ENCODE data around the gene ATXN7L3B. TPM values are rescaled to one million over a fixed set of nuclear protein-coding genes. Genes with fewer than 3 reads are reported as not detected.

The ATXN7L3B gene
- total RNA-seq, 1 donor: 24.6 TPM

DNA sequence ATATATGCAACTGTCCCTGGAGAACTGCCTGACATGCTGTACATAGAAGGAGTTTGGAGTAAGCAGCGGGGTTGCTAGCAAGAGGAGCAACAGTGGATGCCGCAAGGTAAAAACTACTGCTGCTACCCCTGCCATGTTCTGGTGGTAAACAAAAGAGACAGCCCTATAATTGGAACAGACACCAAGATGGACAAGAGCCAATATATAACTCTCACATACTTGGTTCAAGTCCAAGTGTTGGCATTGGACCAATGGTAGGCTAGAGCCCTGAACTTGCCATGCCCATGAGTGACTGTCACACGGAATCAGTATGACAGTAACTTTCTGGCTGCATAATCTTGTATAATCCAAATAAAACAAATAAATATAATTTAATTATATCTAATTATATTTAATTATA, 13.7 kb downstream of the ATXN7L3B start:
- TF ChIP-seq, protein P1, sequence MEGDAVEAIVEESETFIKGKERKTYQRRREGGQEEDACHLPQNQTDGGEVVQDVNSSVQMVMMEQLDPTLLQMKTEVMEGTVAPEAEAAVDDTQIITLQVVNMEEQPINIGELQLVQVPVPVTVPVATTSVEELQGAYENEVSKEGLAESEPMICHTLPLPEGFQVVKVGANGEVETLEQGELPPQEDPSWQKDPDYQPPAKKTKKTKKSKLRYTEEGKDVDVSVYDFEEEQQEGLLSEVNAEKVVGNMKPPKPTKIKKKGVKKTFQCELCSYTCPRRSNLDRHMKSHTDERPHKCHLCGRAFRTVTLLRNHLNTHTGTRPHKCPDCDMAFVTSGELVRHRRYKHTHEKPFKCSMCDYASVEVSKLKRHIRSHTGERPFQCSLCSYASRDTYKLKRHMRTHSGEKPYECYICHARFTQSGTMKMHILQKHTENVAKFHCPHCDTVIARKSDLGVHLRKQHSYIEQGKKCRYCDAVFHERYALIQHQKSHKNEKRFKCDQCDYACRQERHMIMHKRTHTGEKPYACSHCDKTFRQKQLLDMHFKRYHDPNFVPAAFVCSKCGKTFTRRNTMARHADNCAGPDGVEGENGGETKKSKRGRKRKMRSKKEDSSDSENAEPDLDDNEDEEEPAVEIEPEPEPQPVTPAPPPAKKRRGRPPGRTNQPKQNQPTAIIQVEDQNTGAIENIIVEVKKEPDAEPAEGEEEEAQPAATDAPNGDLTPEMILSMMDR (IDR thresholded peaks at IDR 0.05; ENCODE audit: extremely low read depth, low read depth, low read length): no peak

DNA sequence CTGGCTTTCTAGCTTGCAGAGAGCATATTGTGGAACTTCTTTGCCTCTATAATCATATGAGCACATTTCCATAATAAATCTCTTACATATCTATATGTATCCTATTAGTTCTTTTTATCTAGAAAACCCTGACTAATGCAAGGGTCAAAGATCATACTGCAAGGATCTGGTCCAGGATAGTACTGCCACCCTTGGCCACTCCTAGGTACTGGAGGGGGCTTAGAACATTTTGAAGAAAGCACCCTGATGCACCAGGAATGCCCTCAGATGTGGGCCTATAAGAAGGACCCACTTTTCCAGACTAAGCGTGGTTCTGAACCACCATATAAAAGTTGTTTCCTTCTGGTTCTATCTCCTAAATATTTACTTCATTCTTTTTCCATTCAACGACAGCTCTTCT, 14.6 kb downstream of the ATXN7L3B start:
- H3K36me3 ChIP-seq (ENCODE audit: insufficient read depth, low read length): no peaks in the 10 kb centered on the region
- no peaks in the 10 kb centered on the region for H3K4me1 ChIP-seq (ENCODE audit: insufficient read depth, low read length)
- no peak overlapping the region for H3K4me3 ChIP-seq (ENCODE audit: insufficient read depth, low read length)
- no peak overlapping the region for H3K27ac ChIP-seq (ENCODE audit: low read depth, low read length)
- no peak overlapping the region for H2AFZ ChIP-seq (ENCODE audit: low read length)
- no peaks in the 10 kb centered on the region for H3K27me3 ChIP-seq (ENCODE audit: insufficient read depth, low read length)
- TF ChIP-seq, protein P1 (IDR thresholded peaks at IDR 0.05; ENCODE audit: extremely low read depth, low read depth, low read length): no peak
- H3K79me2 ChIP-seq (ENCODE audit: insufficient read depth, low read length): no peaks in the 10 kb centered on the region
- no peaks in the 10 kb centered on the region for H4K20me1 ChIP-seq (ENCODE audit: insufficient read depth, low read length)
- H3K4me2 ChIP-seq (ENCODE audit: insufficient read depth, low read length): no peak overlapping the region
- DNase-seq (ENCODE audit: insufficient read length, low spot score, missing footprints): no peak
- no peaks in the 10 kb centered on the region for H3K9me3 ChIP-seq (ENCODE audit: low read depth, low read length)

More for the DNA sequence above, 13.7 kb downstream of the ATXN7L3B start:
- Histone ChIP-seq H3K36me3 (ENCODE audit: insufficient read depth, low read length) (no peaks in the 10 kb centered on the region), H3K79me2 (ENCODE audit: insufficient read depth, low read length) (no peaks in the 10 kb centered on the region), H3K27ac (ENCODE audit: low read depth, low read length) (no peak overlapping the region), H3K4me1 (ENCODE audit: insufficient read depth, low read length) (no peaks in the 10 kb centered on the region), H2AFZ (ENCODE audit: low read length) (no peak overlapping the region), H4K20me1 (ENCODE audit: insufficient read depth, low read length) (no peaks in the 10 kb centered on the region), H3K4me3 (ENCODE audit: insufficient read depth, low read length) (no peak overlapping the region), H3K9me3 (ENCODE audit: low read depth, low read length) (no peaks in the 10 kb centered on the region), H3K4me2 (ENCODE audit: insufficient read depth, low read length) (no peak overlapping the region), H3K27me3 (ENCODE audit: insufficient read depth, low read length) (no peaks in the 10 kb centered on the region)
- no peak for DNase-seq (ENCODE audit: insufficient read length, low spot score, missing footprints)

DNA sequence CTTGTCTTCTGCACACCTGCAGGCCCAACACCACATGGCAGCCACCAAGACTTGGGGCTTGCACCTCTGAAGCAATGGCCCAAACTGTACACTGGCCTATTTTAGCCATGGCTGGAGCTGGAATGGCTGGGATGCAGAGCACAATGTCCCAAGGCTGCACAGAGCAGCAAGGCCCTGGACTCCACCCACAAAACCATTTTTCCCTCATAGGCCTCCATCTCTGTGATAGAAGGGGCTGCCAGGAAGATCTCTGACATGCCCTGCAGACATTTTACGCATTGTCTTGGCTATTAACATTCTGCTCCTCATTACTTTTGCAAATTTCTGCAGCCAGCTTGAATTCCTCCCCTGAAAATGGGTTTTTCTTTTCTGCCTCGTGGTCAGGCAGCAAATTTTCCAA, 22.1 kb downstream of the ATXN7L3B start:
- H4K20me1 ChIP-seq (ENCODE audit: insufficient read depth, low read length): no peaks in the 10 kb centered on the region
- no peaks in the 10 kb centered on the region for H3K4me1 ChIP-seq (ENCODE audit: insufficient read depth, low read length)
- no peaks in the 10 kb centered on the region for H3K79me2 ChIP-seq (ENCODE audit: insufficient read depth, low read length)
- H3K4me2 ChIP-seq (ENCODE audit: insufficient read depth, low read length): no peak overlapping the region
- H3K27me3 ChIP-seq (ENCODE audit: insufficient read depth, low read length): no peaks in the 10 kb centered on the region
- DNase-seq (ENCODE audit: insufficient read length, low spot score, missing footprints): no peak
- no peak overlapping the region for H3K27ac ChIP-seq (ENCODE audit: low read depth, low read length)
- TF ChIP-seq, protein P1 (IDR thresholded peaks at IDR 0.05; ENCODE audit: extremely low read depth, low read depth, low read length): no peak
- no peaks in the 10 kb centered on the region for H3K9me3 ChIP-seq (ENCODE audit: low read depth, low read length)
- no peak overlapping the region for H2AFZ ChIP-seq (ENCODE audit: low read length)
- no peak overlapping the region for H3K4me3 ChIP-seq (ENCODE audit: insufficient read depth, low read length)
- no peaks in the 10 kb centered on the region for H3K36me3 ChIP-seq (ENCODE audit: insufficient read depth, low read length)

DNA sequence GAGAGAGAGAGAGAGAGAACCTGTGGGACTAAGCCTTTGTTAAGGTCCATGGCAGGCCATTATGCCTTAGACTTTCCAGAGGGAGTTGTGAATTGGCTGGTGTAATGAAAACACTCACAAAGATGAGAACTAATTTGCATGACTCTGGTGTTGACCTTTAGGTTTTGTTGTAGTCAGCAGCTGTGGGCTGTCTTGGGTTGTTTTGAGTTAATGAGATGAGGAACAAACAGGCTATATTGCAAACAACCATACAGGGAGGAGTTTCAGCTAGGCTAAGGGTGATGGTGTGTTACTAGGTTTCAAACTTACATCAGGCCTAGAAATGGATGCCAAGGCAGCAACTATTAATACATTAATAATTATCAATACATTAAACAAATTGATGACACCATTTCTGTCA, 26.3 kb downstream of the ATXN7L3B start:
- H3K36me3 ChIP-seq (ENCODE audit: insufficient read depth, low read length): no peaks in the 10 kb centered on the region
- H4K20me1 ChIP-seq (ENCODE audit: insufficient read depth, low read length): no peaks in the 10 kb centered on the region
- no peaks in the 10 kb centered on the region for H3K27me3 ChIP-seq (ENCODE audit: insufficient read depth, low read length)
- H3K27ac ChIP-seq (ENCODE audit: low read depth, low read length): no peak overlapping the region
- H2AFZ ChIP-seq (ENCODE audit: low read length): no peak overlapping the region
- no peaks in the 10 kb centered on the region for H3K9me3 ChIP-seq (ENCODE audit: low read depth, low read length)
- TF ChIP-seq, protein P1 (IDR thresholded peaks at IDR 0.05; ENCODE audit: extremely low read depth, low read depth, low read length): no peak
- no peak overlapping the region for H3K4me3 ChIP-seq (ENCODE audit: insufficient read depth, low read length)
- no peaks in the 10 kb centered on the region for H3K4me1 ChIP-seq (ENCODE audit: insufficient read depth, low read length)
- H3K79me2 ChIP-seq (ENCODE audit: insufficient read depth, low read length): no peaks in the 10 kb centered on the region
- DNase-seq (ENCODE audit: insufficient read length, low spot score, missing footprints): no peak
- no peak overlapping the region for H3K4me2 ChIP-seq (ENCODE audit: insufficient read depth, low read length)

Measured in osteoblast (primary cell).